Stimulated activated CD4-positive, alpha-beta T cell treated with anti-CD3 and anti-CD28 coated beads, Interleukin-4, amount 100 ng/mL, for 1 hour (primary cell): ENCODE data around the gene COL4A3.
"Not testable (repeated sequence)": the region's sequence is repeated elsewhere in the genome, so short reads cannot be mapped to it uniquely, and the experiment has no call there.

Experiments used
- DNase-seq: peaks from one replicate; pipeline ENCODE4 v3.0.0-alpha.2; 2020

Gene COL4A3

DNA sequence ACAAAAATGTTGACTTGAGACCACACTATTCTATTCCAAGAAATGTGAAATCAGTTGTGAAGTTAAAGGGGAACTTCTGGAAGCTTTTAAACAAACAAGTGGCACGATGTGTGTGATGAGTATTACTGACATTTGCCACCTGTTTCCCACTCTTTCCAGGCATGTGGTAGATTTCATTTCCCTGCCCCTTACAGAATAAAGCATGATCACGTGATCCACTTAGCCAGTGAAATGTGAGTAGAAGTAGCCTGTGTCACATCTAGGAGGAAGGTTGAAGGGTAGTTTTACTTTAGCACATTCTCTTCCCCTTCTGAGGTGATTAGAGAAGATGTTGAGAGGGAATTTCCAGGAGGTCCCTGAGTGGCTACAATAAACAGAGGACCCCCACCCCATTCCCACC is 4.3 kb upstream of the COL4A3 start:
- no peak for DNase-seq

DNA sequence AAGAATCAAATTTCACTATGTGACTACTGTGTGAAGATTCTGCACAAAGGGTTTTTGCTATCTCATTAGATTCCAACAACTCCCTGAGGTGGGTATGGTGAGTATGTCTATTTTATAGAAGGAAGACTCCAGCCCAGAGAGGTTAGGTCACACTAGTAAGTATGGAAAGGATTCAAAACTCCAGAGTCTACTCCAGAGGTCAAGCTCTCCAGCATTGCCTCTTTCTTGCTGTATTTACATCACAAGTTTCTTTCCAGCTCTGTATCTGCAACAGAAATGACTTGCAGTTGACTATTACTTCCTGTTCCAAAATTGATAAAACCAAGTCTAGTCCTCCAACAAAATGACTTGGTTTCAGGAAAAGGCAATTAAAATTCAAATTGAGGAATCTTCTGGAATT is 2.5 kb upstream of the COL4A3 start:
- DNase-seq: no peak

DNA sequence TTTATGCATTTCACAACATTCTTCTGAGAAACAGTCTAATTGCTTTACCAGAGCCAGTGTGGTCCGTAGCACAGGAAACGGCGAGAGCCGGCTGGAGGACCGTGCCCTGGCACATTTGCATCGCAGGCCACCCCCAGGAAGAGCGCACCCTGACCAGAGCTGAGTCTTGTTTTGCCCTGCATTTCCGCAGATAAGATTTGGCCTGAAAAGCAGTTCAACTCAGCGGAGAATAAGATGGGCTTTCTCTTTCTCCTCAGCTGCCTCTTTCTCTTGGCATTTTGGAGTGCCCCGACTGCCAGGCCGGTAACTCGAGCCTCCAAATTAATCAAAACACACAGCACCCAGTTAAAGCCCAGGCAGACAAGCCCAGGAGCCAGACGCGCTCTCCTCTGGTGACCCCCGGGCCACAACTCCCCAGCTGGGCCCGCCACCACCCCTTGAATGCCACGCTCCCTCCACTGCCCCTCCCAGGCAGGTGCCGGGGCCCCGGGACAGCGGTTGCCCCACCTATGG is 883 bp upstream of the COL4A3 start:
- DNase-seq: no peak

DNA sequence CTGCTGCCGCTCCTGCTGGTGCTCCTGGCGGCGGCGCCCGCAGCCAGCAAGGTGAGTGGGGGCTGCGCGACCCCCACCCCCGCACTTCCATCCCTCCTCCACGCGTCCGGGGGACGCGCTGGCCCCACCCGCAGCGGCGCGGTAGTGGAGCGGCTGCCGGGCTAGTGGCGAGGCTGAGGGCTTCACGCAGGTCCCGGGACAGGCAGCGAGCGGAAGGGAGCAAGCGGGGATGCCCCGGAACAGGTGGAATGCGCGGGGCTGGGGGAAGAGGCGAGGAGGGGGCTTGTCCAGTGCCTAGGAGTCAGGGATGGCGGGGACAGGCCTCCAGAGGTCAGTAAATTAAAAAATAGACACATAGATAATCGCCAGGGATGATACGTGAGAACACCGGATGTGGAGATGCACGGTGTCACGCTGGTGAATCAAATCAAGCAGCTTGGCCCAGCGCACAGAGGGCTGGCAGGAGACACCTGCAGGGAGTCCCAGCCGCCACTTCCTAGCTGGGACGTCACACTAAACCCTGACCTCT is 403 bp downstream of the COL4A3 start:
- no peak for DNase-seq

DNA sequence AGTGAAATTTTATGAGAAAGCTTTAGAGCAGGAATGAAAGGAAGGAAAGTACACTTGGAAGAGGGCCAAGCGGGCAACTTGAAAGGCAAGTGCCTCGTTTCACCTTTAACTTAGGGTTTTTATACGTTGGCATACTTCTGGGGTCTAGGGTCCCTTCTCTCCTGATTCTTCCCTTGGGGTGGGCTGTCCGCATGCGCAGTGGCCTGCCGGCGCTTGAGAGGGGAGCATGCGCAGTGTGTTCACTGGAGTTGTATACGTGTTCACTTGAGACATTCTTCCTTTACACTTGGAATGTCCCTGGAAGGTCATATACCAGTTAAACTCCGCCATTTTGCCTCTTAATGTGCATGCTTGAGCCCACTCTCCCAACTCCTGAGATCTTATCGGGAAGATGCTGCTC is 7.4 kb downstream of the COL4A3 start:
- not testable (repeated sequence) for DNase-seq

DNA sequence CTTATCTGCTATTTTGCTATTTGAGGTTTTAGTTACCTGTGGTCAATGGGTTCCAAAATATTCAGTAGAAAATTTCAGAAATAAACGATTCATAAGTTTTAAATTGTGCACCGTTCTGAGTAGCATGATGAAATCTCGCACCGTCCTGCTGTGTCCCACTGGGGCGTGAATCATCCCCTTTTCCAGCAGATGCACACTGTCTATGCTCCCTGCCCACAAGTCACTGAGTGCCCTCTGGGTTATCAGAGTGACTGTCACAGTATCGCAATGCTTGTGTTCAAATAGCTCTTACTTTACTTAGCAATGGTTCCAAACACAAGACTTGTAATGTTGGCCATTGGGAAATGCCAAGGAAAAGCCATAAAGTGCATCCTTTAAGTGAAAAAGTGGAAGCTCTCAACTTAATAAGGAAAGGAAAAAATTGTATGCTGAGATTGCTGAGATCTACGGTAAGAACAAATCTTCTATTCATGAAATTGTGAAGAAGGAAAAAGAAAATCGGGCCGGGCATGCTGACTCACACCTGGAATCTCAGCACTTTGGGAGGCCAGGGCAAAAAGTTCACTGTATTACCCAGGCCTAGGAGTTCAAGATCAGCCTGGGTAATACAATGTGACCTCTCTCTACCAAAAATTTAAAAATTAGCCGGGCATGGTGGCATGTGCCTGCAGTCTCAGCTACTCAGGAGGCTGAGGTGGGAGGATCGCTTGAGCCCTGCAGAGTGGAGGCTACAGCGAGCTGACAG is 13.3 kb downstream of the COL4A3 start:
- no peak for DNase-seq

DNA sequence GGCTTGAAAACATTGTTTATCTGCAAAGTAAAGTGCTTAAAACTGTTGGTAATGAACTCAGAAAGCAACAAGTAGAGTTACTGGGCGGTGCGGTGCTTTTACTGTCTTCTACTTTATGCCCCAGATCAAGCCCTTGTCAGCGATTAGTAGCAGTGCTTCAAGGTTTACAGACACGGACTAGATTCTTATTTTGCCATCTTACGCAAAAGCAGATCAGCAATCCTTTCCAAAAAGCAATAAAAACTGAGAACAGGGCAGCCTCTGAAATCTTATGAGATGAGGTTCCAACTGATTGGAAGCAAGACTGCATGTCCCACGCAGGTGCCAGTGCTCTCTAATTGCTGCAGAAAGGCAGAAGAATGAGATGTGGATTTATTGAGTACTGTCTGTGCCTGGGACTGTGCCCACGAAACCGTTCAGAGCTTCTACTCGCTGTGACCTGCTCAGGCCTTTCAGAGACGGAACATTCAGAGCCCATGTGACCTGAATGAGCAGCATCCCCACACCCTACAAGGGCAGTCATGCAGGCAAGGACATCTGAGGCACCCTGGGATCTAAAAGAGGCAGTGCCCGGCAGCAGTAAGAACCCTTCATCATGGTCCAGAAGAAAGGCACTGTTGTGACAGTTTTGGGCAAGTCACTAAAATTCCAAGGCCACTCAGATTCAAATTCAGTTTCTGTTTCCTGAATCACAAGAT is 15.7 kb downstream of the COL4A3 start:
- DNase-seq: no peak

DNA sequence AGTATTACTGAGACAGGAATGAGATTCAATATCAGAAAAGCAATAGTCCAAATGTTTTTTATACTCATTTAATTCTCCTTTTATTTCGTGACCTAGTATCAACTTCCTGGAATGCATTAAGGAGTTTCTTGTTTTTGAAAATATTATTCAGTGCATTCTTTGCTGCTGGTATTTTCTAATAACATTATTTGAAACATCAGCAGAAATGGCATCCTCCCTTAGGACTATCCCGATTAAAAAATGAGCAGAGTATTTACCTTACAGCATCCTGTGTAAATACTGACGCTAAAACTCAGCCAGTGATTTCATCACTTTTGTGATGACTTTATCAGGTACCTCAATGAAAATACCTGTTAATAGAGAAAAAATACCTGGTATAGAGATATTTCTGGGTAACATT is 16.3 kb downstream of the COL4A3 start:
- no peak for DNase-seq

DNA sequence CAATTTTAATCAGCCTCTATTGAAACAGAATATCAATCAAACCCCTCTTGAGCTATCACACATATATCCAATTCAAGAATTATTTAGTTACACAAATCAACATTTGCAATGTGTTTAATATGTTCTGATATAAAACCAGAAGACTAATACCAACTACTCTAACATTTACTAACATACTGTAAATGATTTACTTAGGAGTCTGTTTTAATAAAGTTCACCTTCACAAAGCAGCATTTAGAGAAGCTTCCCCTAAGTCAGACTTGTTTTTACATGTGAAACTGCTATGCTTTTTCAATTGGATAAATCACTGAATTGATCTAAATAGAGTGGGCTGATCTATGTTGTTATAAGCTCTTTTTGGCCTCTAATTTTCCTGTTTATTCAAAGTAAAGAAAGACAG is 18.3 kb downstream of the COL4A3 start:
- DNase-seq: no peak

DNA sequence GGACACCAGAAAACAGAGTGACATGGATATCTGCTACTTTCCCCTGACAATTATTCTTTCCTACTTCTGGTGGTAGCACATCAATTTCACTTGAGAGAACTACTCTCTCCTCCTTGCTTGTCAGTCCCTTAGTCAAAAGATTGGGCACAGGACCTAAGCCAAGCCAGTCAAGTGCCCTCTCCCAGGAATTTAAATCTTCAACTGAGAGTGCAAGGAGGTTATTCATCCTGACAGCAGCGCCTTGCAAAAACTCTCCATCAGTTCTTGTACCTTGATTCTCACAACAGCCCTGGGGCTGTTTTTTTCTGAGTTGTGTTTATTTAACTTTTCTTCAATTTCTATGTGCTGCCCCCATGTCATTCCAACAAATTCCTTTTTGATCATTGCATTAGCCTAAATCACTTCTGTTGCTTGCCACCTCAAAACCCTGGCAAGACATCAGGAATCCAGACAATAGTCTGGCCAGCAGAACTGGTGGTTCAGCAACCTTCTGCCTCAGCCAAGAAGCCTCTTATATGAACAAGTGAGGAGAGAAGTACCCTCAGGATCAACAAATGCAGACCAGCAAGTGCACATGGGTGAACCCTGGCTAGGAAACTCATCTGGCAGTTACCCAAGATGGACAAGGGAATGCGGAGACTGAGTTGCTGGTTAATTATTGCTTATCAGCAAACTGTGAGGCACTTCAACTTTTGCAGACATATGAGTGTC is 19.4 kb downstream of the COL4A3 start:
- no peak for DNase-seq

DNA sequence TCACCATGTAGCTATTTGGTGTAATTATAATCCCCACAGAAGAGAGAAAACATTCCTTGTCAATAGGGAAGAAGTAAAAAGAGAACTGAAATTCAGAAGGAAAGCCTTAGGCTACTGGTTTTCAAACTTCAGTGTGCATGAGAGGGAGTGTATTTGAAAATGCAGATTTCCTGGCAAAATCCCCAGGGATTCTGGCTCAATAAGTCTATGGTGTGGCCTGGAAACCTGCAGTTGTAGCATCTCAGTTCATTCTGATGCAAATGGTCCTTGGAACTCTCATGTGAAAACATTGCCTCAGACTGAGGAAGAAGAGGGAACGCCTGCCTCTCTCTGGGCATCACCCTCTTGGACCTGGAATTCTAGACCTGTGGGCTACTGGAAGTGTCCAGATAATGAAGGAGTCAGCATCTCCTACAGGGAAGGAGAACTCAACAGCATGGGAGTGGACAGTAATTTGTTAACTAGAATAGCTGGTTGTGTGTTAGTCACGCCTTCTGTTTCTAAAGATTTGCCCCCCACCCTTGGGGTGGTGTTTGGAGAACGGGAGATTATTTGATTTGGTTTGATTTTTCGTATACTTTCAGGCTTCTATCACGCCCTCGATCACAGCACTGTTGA is 21.3 kb downstream of the COL4A3 start:
- DNase-seq: no peak

DNA sequence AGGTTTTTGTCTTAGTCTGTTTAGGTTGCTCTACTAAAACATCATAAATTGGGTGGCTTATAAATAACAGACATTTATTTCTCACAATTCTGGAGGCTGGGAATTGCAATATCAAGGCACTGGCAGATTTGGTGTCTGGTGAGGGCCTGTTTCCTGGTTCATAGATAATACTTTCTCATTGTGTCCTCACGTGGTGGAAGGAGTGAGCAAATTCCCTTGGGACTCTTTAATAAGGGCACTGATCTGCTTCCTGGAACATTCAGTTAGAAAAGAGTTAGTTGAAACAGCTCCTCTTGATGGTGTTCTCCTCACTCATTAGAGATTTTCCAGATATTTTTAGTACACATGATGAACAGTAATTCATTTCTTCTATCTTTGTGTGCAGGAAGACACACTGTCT is 22.3 kb downstream of the COL4A3 start:
- no peak for DNase-seq

DNA sequence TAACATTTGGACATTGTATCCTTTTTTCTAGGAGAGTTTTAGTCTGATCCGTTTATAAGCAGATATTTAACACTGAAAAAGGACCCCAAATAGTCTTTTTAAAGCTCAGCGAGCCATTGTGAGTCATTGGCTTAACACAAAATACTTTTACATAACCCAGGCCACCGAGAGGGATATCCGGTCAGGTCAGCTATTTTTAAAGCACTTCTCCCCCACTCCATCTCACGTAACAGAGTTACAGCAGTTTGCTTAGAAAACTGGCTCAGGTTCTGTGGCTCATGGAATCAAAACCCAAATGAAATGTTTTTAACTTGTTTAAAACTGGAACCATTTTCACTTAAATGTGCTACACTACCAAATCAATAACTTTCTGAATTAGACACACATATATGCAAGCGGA is 23.9 kb downstream of the COL4A3 start:
- DNase-seq: no peak

DNA sequence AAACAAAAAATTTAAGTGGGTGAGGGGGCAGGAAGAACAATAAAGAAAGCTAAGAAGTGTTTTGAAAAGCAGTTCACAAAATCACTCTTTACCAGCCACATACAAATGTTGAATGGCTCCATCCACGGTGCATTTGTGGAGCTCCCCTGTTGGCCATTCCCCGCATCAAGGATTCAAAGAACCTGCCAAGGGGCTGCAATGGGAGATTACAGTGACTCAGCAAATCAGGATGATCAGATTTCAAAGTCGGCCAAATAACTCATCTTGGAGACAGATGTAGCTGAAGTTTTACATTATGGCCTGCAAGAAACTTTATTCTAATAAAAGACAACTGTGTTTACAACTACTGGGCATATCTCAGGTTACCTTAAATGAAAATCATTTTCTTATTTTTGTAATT is 26.9 kb downstream of the COL4A3 start:
- DNase-seq: no peak

DNA sequence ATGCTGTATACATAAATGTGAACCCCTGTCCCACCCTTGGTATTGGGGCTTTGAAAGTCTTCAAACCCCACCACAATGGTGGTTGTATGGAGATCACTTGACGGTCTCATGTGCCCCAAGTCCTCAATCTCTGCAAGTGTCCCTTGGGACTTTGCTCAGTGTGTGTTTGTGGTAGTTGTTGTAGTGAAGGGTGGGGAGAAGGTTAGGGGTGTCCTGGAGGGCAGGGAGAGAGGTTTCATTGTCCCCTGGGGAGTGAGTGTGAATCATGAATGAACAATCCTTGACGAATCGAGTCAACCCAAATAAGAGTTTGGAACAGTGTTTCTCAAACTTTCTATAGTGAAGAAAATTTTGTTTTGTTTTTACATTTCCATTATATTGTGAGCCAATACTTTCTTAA is 28.1 kb downstream of the COL4A3 start:
- DNase-seq: no peak

DNA sequence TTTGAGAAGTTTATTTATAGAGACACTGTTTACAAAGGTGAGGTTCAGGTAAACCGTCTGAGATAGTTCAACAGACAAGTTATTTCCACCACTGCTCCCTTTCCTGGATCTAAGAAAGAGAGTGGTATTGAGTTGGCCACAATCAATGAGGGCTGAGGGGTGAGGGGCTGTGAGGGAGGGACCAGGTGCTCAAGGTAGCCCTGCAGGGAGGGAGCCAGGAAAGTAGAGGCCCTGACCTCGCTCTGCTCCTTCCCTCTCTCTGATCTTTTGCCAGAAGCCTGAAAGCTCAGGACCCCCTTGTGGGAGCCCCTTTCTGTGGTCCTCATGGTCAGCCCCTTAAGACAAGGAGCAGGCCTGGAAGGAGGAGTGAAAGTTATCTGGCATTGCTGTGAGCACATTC is 29.8 kb downstream of the COL4A3 start:
- no peak for DNase-seq

DNA sequence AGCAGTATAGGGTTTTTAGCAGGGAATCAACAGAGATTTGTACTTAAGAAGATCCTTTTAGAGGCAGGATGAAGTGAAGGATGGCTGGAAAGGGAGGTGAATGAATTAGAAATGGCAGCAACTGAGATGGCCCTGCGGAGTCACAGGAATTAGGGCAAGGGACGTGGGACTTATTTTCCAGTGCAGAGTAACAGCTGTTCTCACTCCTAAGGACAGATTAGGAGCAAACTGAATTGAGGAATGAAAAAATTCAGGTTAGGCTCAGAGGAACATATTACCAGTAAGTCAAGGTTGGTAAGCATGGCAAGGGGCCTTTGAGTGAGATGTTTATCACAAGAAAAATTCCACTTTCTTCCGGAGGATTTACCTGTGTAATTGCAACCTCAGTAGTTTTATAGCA is 34.4 kb downstream of the COL4A3 start:
- no peak for DNase-seq

DNA sequence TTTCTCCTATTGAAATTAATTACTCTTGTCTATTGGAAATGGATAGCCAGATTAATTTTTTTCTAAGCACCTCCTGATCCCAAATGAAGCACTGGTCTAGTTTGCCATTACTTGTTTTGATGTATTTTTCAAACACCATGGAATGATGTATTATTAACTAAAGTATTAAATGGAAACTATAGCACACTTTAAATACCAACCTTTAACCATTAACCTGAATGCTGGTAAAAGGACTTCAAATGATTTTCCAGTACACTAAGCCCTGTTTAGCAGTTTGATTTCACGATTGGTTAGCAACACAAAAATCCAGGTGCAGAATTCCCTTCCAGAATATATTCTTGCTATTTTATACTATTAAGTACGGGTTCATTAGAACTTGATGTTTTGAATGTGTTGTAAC is 37.3 kb downstream of the COL4A3 start:
- DNase-seq: no peak

DNA sequence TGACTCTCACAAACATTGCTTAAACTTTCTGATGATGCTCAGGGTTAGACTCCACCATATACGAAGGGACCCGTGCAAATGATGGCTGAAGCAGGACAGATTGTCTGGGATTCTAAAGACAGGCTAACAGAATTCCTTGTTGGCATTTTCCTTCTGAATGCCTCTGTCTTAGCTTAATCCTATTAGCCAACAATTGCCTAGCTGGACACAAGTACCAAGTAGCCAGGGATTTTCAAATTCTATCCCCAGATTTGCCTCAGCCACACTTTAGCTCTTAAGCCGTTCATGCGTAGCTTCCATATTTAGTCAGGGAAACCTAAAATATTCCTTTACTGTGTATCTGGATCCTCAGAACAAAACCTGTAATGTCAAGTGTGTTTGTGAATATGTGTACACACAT is 40.0 kb downstream of the COL4A3 start:
- DNase-seq: no peak

DNA sequence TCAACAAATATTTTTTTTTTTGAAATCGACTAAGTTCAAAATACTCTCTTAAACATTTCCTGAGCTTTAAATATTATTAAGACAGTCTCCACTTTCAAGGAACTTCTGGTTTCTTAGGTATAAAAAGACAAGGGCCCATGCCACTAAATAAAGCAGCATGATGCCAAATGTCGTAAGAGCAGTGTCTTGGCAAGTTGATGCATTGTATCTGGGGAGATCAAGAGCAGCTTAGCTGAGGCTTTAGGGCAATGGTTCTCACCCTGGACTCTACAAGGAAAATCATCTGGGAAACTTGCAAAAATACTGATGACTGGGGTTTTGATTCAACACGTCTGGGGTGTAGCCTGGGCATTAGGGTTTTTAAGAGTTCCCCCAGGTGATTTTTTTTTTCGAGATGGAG is 41.3 kb downstream of the COL4A3 start:
- DNase-seq: no peak

DNA sequence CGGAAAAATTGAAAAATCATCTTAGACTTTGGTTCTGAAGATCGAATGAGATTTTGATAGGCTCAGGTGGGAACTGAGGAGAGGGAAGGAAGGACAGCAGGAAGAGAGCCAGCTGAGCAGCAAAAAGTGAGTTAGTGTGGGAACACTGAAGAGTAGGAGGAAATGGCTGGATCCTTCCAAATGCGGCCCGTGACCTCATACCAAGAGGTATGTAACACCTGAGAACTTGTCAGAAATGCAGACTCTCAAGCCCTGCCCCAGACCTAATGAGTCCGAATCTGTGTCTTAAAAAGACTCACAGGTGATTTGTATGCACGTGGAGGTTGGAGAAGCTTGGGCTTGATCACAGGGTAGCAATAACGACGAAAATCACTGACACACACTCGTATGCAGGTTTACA is 42.0 kb downstream of the COL4A3 start:
- no peak for DNase-seq

DNA sequence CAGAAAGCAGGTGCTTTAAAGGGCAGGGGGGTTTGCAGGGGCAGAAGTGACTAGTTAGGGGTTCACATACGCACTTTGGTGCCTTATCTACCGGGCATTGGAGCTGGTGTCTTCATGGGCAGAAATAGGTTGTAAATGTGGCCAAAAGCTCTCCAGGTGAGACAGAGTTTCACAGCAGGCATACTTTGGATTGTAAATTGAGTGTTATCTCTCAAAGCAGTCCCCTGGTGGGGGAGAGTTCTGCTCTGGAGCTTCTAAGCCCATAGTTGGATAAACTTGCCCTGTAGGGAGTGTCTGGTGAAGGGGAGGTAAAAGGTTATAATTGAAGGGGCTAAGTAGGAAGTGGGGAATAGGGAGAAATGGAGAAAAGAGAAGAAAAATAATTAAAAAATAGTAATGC is 43.1 kb downstream of the COL4A3 start:
- no peak for DNase-seq

DNA sequence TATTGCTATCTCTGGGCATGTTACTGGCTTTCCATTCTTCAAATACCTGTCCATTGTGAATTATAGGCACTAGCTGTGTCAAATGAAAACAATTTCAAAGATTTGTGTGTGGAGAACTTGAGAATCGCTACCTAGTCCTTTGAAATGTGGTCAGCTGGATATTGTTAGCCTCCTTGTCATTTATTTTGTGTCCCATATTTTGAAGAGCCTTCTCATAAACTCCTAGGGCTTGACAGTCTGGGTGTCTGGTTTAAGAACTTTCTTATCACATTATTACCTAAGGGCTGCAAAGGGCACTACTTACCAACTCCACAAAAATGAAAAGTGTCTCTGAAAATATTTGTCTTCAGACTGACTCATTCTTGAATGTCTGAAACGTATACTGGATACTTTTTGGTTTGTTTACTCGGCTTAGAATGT is 50.2 kb downstream of the COL4A3 start:
- DNase-seq: no peak
